ENCODE results near the gene CLPX. TPM values are rescaled to one million over a fixed set of nuclear protein-coding genes. Genes with fewer than 3 reads are reported as not detected.
"Not testable (repeated sequence)": the region's sequence is repeated elsewhere in the genome, so short reads cannot be mapped to it uniquely, and the experiment has no call there.

CLPX gene
- total RNA-seq, 1 donor from 2014 or later = 110 TPM

- peak; percentile 62 for DNase-seq (ENCODE audit: low read depth)
Measured at GRCh38 chr15:65172531-65172930, 12.6 kb downstream of the CLPX start.

GRCh38 chr15:65171428-65171827 is 13.7 kb downstream of the CLPX start:
- DNase-seq (ENCODE audit: low read depth) = peak; percentile 60

- DNase-seq (ENCODE audit: low read depth) = no peak
Measured at GRCh38 chr15:65165875-65166274, 19.3 kb downstream of the CLPX start.

- no peak for DNase-seq (ENCODE audit: low read depth)
Measured at GRCh38 chr15:65164139-65164538, 21.0 kb downstream of the CLPX start.

- no peak for DNase-seq (ENCODE audit: low read depth)
Measured at GRCh38 chr15:65163041-65163440, 22.1 kb downstream of the CLPX start.

- DNase-seq (ENCODE audit: low read depth) = no peak
Measured at GRCh38 chr15:65156692-65157091, 28.4 kb downstream of the CLPX start.

GRCh38 chr15:65154720-65155119 is 30.4 kb downstream of the CLPX start:
- DNase-seq (ENCODE audit: low read depth) = no peak

- DNase-seq (ENCODE audit: low read depth) = no peak
Measured at GRCh38 chr15:65147902-65148301, 37.2 kb downstream of the CLPX start.

- no peak for DNase-seq (ENCODE audit: low read depth)
Measured at GRCh38 chr15:65146438-65146837, 38.7 kb downstream of the CLPX start.

GRCh38 chr15:65138631-65139030 is 46.5 kb downstream of the CLPX start:
- DNase-seq (ENCODE audit: low read depth) = not testable (repeated sequence)

- not testable (repeated sequence) for DNase-seq (ENCODE audit: low read depth)
Measured at GRCh38 chr15:65137893-65138292, 47.2 kb downstream of the CLPX start.

GRCh38 chr15:65137089-65137488 is 48.1 kb downstream of the CLPX start:
- DNase-seq (ENCODE audit: low read depth) = not testable (repeated sequence)

- no peak for DNase-seq (ENCODE audit: low read depth)
Measured at GRCh38 chr15:65134538-65134937, 50.6 kb downstream of the CLPX start.

GRCh38 chr15:65133548-65134200 is 51.5 kb downstream of the CLPX start, which contains the start of gene PDCD7:
Gene PDCD7, minus strand, starts transcription at chr15:65133808. Its CDS starts 27 bp downstream, at chr15:65133781.
- DNase-seq (ENCODE audit: low read depth) = peak; percentile 85

GRCh38 chr15:65132878-65133547 is 52.1 kb downstream of the CLPX start:
- DNase-seq (ENCODE audit: low read depth) = peak; percentile 15

GRCh38 chr15:65130941-65131340 is 54.2 kb downstream of the CLPX start:
- DNase-seq (ENCODE audit: low read depth) = no peak

- DNase-seq (ENCODE audit: low read depth) = no peak
Measured at GRCh38 chr15:65115542-65115941, 69.6 kb downstream of the CLPX start.

- no peak for DNase-seq (ENCODE audit: low read depth)
Measured at GRCh38 chr15:65115086-65115485, 70.1 kb downstream of the CLPX start, which contains the start of gene UBAP1L. Gene UBAP1L, minus strand, starts transcription at chr15:65115200. Its CDS starts 8,985 bp downstream, at chr15:65106215.

- no peak for DNase-seq (ENCODE audit: low read depth)
Measured at GRCh38 chr15:65110676-65111292, 74.4 kb downstream of the CLPX start.

GRCh38 chr15:65106011-65106590 is 79.0 kb downstream of the CLPX start:
- DNase-seq (ENCODE audit: low read depth) = no peak

- DNase-seq (ENCODE audit: low read depth) = no peak
Measured at GRCh38 chr15:65105038-65105437, 80.1 kb downstream of the CLPX start.

GRCh38 chr15:65102912-65103311 is 82.2 kb downstream of the CLPX start:
- no peak for DNase-seq (ENCODE audit: low read depth)
